Stomach (tissue), 19 donors: ENCODE results near the gene MICB. TPM values are rescaled to one million over a fixed set of nuclear protein-coding genes. Genes with fewer than 3 reads are reported as not detected.
"Not testable (repeated sequence)": the region's sequence is repeated elsewhere in the genome, so short reads cannot be mapped to it uniquely, and the experiment has no call there.

ENCODE experiments used
- DNase-seq, 2 donors: peaks; one replicate each; pipeline versions ENCODE4 v3.0.0 to v3.0.0-alpha.2; 2013 to 2019
- H3K27ac ChIP-seq, 5 donors: fragments of 200-600 bp in 4 of 5; sonication (generic) in 4 of 5; one replicate each; pipeline ENCODE4 v1.5.1; 2013 to 2019; ENCODE audit warnings: mild to moderate bottlenecking in 1 of 5, moderate library complexity in 1 of 5
- H3K27me3 ChIP-seq, 3 donors: fragments of 200-600 bp; sonication (generic); one replicate each; pipeline ENCODE4 v1.5.1; 2017 to 2019; ENCODE audit warnings: mixed run types in 1 of 3
- H3K36me3 ChIP-seq, 4 donors: fragments of 200-600 bp; sonication (generic); 1 replicate in 3 of 4; 2 replicates in 1 of 4; pipeline ENCODE4 v1.5.1; 2016 to 2019
- H3K4me1 ChIP-seq, 4 donors: fragments of 200-600 bp; sonication (generic); one replicate each; pipeline ENCODE4 v1.5.1; 2016 to 2019
- H3K4me3 ChIP-seq, 4 donors: fragments of 200-600 bp; sonication (generic) in 3 of 4; one replicate each; pipeline ENCODE4 v1.5.1; 2016 to 2019; ENCODE audit warnings: mild to moderate bottlenecking in 1 of 4
- H3K9me3 ChIP-seq, 4 donors: fragments of 200-600 bp; sonication (generic); one replicate each; pipeline ENCODE4 v1.5.1; 2016 to 2019
- CTCF ChIP-seq, 7 experiments: fragments of 450-650 bp in 4 of 7; fragments of 200-600 bp in 3 of 7; sonication (generic) in 3 of 7; IDR thresholded peaks; one replicate each; pipeline ENCODE4 v1.5.1; 2016 to 2019; ENCODE audit warnings: antibody characterized with exemption in 7 of 7, control low read depth in 2 of 7, mild to moderate bottlenecking in 1 of 7
- EP300 ChIP-seq: sonication (generic); formaldehyde crosslinking; IDR thresholded peaks from one replicate; pipeline ENCODE4 v1.6.1; 2017; ENCODE audit warnings: antibody characterized with exemption
- POLR2A ChIP-seq, 4 donors: fragments of 450-650 bp; IDR thresholded peaks; one replicate each; pipeline ENCODE4 v1.6.1; 2016; ENCODE audit warnings: antibody characterized with exemption in 4 of 4, control low read depth in 2 of 4, mild to moderate bottlenecking in 1 of 4, moderate library complexity in 1 of 4
- POLR2AphosphoS5 ChIP-seq, 3 donors: sonication (generic); formaldehyde crosslinking; IDR thresholded peaks; one replicate each; pipeline ENCODE4 v1.6.1; 2016; ENCODE audit warnings: antibody characterized with exemption in 3 of 3
- WGBS, 5 donors: extraction: QIAGEN DNeasy Blood & Tissue Kit in 3 of 5; methylation state at CpG; one replicate each; pipeline versions ENCODE4 v1.1.5 to v1.1.7; 2013 to 2018; 5-methylcytosine and 5-hydroxymethylcytosine counted together
- intact Hi-C: fragments of 100-400 bp; cut with DNase I; formaldehyde crosslinking; loops from one replicate; pipeline ENCODE4 v1.15.1; 2023; ENCODE audit warnings: low total_unique reads
- long read RNA-seq, 10 donors: transcript quantifications; one replicate each; lab custom pipeline, GENCODE V29; 2026
- polyA plus RNA-seq, 3 donors: library from polyadenylated mRNA; stranded (reverse); fragments of 200-250 nt; gene quantifications; one replicate each; pipeline ENCODE4 v1.2.3, GENCODE V29; 2013
- total RNA-seq, 5 donors: library from RNA; depleted of rRNA; stranded (reverse); fragments of >200 nt; gene quantifications; one replicate each; pipeline versions ENCODE4 v1.1.0 to v1.2.3, GENCODE V29; 2014 to 2016
- donor health status: healthy with polysubstance abuse.
- donor health status: Bipolar disorder and iron deficiency.
- donor health status: healthy.

MICB gene
- total RNA-seq = 1 to 10 TPM in 1 of 5 donors, under 1 TPM in 2, not detected in 2; 0.29 to 1.7 (median 0.89) TPM
- 1 to 10 TPM in 1 of 3 donors, under 1 TPM in 2; 0.76 to 1.4 (median 0.83) TPM for polyA plus RNA-seq
- long read RNA-seq, donor 1 = 0 reads
- long read RNA-seq, donor 2 = 0 reads
- long read RNA-seq, donor 3 = 0 reads
- long read RNA-seq, donor 4 = 0 reads
- long read RNA-seq, donor 5 = 0 reads
- long read RNA-seq, donor 6 = 0 reads
- long read RNA-seq, donor 7 = 0 reads
- long read RNA-seq, donor 8 = 0 reads
- long read RNA-seq, donor 9 = 0 reads
- long read RNA-seq, donor 10 = 0 reads

GRCh38 chr6:31497531-31498476, at the start of gene MICB:
Gene MICB (plus strand): TSS chr6:31498145. CDS start chr6:31498194, 49 bp downstream.
- peak; percentile 83 to 86 for DNase-seq
- no peaks in the 10 kb centered on the region for H3K9me3 ChIP-seq
- peaks cover 0 to 58% (median 31%) of the 10 kb centered on the region in 4 donors for H3K4me1 ChIP-seq
- TF ChIP-seq POLR2AphosphoS5 (IDR thresholded peaks at IDR 0.05) (no peak), CTCF (IDR thresholded peaks at IDR 0.05) (peak in 1 of 7 experiments; percentile 15), POLR2A (IDR thresholded peaks at IDR 0.05) (no peak)
- no peaks in the 10 kb centered on the region for H3K36me3 ChIP-seq
- peak within 1 kb of the TSS; percentile 55 to 80 (median 66) for H3K4me3 ChIP-seq
- H3K27ac ChIP-seq = peak within 1 kb of the TSS in 4 of 5 donors; percentile 34 to 74 (median 68)
- WGBS, 5 donors = 0 to 1% (median 1%) methylated on average over 46 to 64 of the region's 64 CpGs
- H3K27me3 ChIP-seq = peaks cover 0 to 21% (median 0%) of the 10 kb centered on the region in 3 donors
- intact Hi-C loops = no loop called here

- Histone ChIP-seq H3K4me3 (no peak overlapping the region), H3K27me3 (peaks cover 0 to 8% (median 0%) of the 10 kb centered on the region in 3 donors), H3K4me1 (no peaks in the 10 kb centered on the region), H3K36me3 (no peaks in the 10 kb centered on the region), H3K27ac (no peak overlapping the region), H3K9me3 (peaks cover 0 to 8% (median 0%) of the 10 kb centered on the region in 4 donors)
- TF ChIP-seq CTCF (IDR thresholded peaks at IDR 0.05) = no peak
- no peak for TF ChIP-seq EP300
- TF ChIP-seq POLR2A (IDR thresholded peaks at IDR 0.05) = no peak
- no peak for TF ChIP-seq POLR2AphosphoS5 (IDR thresholded peaks at IDR 0.05)
- intact Hi-C loops = no loop called here
- DNase-seq = no peak
- WGBS, 5 donors = 65 to 78% (median 73%) methylated on average over 4 of the region's 4 CpGs
Measured at GRCh38 chr6:31450751-31451150, 47.2 kb upstream of the MICB start.

- no peaks in the 10 kb centered on the region for H3K36me3 ChIP-seq
- H3K9me3 ChIP-seq = peaks cover 0 to 8% (median 0%) of the 10 kb centered on the region in 4 donors
- intact Hi-C loops = no loop called here
- H3K4me3 ChIP-seq = no peak overlapping the region
- peaks cover 0 to 16% (median 0%) of the 10 kb centered on the region in 3 donors for H3K27me3 ChIP-seq
- TF ChIP-seq POLR2AphosphoS5 (IDR thresholded peaks at IDR 0.05) (no peak), CTCF (IDR thresholded peaks at IDR 0.05) (no peak), POLR2A (IDR thresholded peaks at IDR 0.05) (no peak), EP300 (no peak)
- H3K4me1 ChIP-seq = no peaks in the 10 kb centered on the region
- H3K27ac ChIP-seq = no peak overlapping the region
- DNase-seq = no peak
Measured at GRCh38 chr6:31452859-31453258, 45.1 kb upstream of the MICB start.

GRCh38 chr6:31453259-31453658, 44.7 kb upstream of the MICB start:
- 80 to 91% (median 82%) methylated on average over 2 of the region's 2 CpGs for WGBS, 5 donors

GRCh38 chr6:31459864-31460263, 38.1 kb upstream of the MICB start:
- H3K27ac ChIP-seq, DNase-seq, H3K36me3 ChIP-seq, intact Hi-C loops, H3K9me3 ChIP-seq, H3K27me3 ChIP-seq, H3K4me3 ChIP-seq: not testable (repeated sequence)
- WGBS, 5 donors = 74 to 91% (median 83%) methylated on average over 5 of the region's 5 CpGs
- peaks cover 11 to 22% (median 14%) of the 10 kb centered on the region in 4 donors for H3K4me1 ChIP-seq

More at GRCh38 chr6:31453259-31453658, 44.7 kb upstream of the MICB start:
- Histone ChIP-seq H3K27me3 (peaks cover 0 to 16% (median 0%) of the 10 kb centered on the region in 3 donors), H3K9me3 (peaks cover 0 to 8% (median 0%) of the 10 kb centered on the region in 4 donors), H3K36me3 (no peaks in the 10 kb centered on the region), H3K4me1 (no peaks in the 10 kb centered on the region), H3K27ac (no peak overlapping the region), H3K4me3 (no peak overlapping the region)
- intact Hi-C loops = no loop called here
- no peak for DNase-seq
- TF ChIP-seq EP300 (no peak), CTCF (IDR thresholded peaks at IDR 0.05) (no peak), POLR2A (IDR thresholded peaks at IDR 0.05) (no peak), POLR2AphosphoS5 (IDR thresholded peaks at IDR 0.05) (no peak)
